Peyer's patch (tissue), 4 donors: ENCODE measurements around the gene CARM1.

Experiments
- CTCF ChIP-seq, 6 experiments: fragments of 450-650 bp in 4 of 6; fragments of 200-600 bp in 2 of 6; sonication (generic) in 1 of 6; IDR thresholded peaks; one replicate each; pipeline ENCODE4 v1.5.1; 2017 to 2019; ENCODE audit warnings: antibody characterized with exemption in 6 of 6, mild to moderate bottlenecking in 3 of 6, moderate library complexity in 1 of 6
- POLR2A ChIP-seq, 2 donors: fragments of 450-650 bp; IDR thresholded peaks; one replicate each; pipeline ENCODE4 v1.5.1; 2017; ENCODE audit warnings: antibody characterized with exemption in 2 of 2, mild to moderate bottlenecking in 2 of 2, moderate library complexity in 2 of 2

DNA sequence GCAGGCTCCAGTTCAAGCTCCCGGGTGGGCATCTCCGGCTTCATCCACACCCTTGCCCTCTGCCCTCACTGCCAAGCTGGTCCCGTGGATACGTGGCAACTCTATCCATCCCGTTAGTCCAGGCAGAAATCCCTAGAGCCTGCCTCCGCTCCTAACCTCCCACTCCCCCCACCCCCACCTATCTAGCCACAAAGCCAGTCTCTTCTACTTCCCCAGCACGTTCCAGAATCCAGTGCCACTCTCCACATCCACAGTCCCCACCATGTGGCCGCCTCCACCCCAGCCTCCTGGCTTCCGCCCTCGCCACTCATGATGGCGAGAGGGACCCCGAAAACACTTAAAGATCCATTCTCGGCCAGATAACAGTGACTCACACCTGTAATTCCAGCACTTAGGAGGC lies 53.2 kb downstream of the CARM1 start:
- TF ChIP-seq CTCF (IDR thresholded peaks at IDR 0.05), result no peak
- no peak for TF ChIP-seq POLR2A (IDR thresholded peaks at IDR 0.05)
